ENCODE measurements around the gene SORD.
"Not testable (repeated sequence)": the region's sequence is repeated elsewhere in the genome, so short reads cannot be mapped to it uniquely, and the experiment has no call there.

DNA sequence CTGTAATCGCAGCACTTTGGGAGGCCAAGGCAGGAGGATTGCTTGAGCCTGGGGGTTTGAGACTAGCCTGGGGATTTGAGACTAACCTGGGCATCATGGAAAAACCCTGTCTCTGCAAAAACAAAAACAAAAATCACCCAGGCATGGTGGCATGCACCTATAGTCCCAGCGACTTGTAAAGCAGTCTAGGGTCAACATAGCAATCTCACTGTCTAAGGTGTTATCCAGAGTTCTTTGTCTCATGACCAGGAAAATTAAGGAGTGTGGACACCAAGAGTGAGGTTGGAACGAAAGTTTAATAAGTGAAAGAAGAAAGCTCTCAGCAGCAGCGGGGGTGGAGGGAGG lies 25.4 kb downstream of the SORD start:
- TF ChIP-seq, protein P1, sequence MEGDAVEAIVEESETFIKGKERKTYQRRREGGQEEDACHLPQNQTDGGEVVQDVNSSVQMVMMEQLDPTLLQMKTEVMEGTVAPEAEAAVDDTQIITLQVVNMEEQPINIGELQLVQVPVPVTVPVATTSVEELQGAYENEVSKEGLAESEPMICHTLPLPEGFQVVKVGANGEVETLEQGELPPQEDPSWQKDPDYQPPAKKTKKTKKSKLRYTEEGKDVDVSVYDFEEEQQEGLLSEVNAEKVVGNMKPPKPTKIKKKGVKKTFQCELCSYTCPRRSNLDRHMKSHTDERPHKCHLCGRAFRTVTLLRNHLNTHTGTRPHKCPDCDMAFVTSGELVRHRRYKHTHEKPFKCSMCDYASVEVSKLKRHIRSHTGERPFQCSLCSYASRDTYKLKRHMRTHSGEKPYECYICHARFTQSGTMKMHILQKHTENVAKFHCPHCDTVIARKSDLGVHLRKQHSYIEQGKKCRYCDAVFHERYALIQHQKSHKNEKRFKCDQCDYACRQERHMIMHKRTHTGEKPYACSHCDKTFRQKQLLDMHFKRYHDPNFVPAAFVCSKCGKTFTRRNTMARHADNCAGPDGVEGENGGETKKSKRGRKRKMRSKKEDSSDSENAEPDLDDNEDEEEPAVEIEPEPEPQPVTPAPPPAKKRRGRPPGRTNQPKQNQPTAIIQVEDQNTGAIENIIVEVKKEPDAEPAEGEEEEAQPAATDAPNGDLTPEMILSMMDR (conservative IDR thresholded peaks at IDR 0.05): not testable (repeated sequence)
- not testable (repeated sequence) for TF ChIP-seq ZFX (IDR thresholded peaks at IDR 0.05)
